ENCODE results near the gene ZCCHC7. TPM values are rescaled to one million over a fixed set of nuclear protein-coding genes. Genes with fewer than 3 reads are reported as not detected.

The ZCCHC7 gene
- total RNA-seq, 4 donors from 2014 or later = 12.4 to 56.9 (median 17.7) TPM

DNA sequence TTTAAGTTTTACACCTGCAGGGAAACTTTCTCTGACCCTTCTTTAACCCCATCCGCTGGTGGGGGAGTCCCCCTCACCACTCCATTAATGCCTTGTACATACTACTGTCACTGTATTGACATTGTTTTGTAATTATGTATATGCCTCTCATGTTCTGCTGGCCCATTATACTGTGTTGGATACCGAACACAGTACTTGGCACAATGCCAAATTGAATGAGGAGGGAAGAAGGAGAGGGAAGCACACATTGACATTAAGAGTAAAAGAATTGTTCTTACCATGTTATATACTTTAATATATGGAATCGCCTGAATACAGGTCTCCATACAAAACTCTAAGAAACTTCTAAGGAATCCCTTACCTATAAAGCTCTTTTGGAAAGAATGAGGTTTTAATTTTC lies 228.5 kb downstream of the ZCCHC7 start:
- Histone ChIP-seq H3K27ac (no peak overlapping the region), H3K9me3 (no peaks in the 10 kb centered on the region), H3K4me3 (no peak overlapping the region), H3K4me1 (no peaks in the 10 kb centered on the region), H3K36me3 (peaks cover 0 to 7% (median 0%) of the 10 kb centered on the region in 3 donors), H3K27me3 (no peaks in the 10 kb centered on the region)
- TF ChIP-seq, protein P1, sequence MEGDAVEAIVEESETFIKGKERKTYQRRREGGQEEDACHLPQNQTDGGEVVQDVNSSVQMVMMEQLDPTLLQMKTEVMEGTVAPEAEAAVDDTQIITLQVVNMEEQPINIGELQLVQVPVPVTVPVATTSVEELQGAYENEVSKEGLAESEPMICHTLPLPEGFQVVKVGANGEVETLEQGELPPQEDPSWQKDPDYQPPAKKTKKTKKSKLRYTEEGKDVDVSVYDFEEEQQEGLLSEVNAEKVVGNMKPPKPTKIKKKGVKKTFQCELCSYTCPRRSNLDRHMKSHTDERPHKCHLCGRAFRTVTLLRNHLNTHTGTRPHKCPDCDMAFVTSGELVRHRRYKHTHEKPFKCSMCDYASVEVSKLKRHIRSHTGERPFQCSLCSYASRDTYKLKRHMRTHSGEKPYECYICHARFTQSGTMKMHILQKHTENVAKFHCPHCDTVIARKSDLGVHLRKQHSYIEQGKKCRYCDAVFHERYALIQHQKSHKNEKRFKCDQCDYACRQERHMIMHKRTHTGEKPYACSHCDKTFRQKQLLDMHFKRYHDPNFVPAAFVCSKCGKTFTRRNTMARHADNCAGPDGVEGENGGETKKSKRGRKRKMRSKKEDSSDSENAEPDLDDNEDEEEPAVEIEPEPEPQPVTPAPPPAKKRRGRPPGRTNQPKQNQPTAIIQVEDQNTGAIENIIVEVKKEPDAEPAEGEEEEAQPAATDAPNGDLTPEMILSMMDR (IDR thresholded peaks at IDR 0.05) = no peak
- TF ChIP-seq POLR2A (IDR thresholded peaks at IDR 0.05) = no peak
- no peak for DNase-seq

- Histone ChIP-seq H3K27ac (no peak overlapping the region), H3K4me3 (no peak overlapping the region), H3K9me3 (no peaks in the 10 kb centered on the region), H3K4me1 (no peaks in the 10 kb centered on the region), H3K36me3 (peaks cover 0 to 7% (median 0%) of the 10 kb centered on the region in 3 donors), H3K27me3 (no peaks in the 10 kb centered on the region)
- no peak for TF ChIP-seq POLR2A (IDR thresholded peaks at IDR 0.05)
- TF ChIP-seq, protein P1 (IDR thresholded peaks at IDR 0.05) = no peak
- DNase-seq = no peak
Measured at GRCh38 chr9:37350486-37351190, 230.3 kb downstream of the ZCCHC7 start.

- no peak for DNase-seq
- Histone ChIP-seq H3K27me3 (no peaks in the 10 kb centered on the region), H3K36me3 (peaks cover 0 to 17% (median 0%) of the 10 kb centered on the region in 3 donors), H3K27ac (no peak overlapping the region), H3K9me3 (no peaks in the 10 kb centered on the region), H3K4me3 (no peak overlapping the region), H3K4me1 (no peaks in the 10 kb centered on the region)
- TF ChIP-seq, protein P1 (IDR thresholded peaks at IDR 0.05) = no peak
- no peak for TF ChIP-seq POLR2A (IDR thresholded peaks at IDR 0.05)
Measured at GRCh38 chr9:37353791-37354190, 233.4 kb downstream of the ZCCHC7 start.

- Histone ChIP-seq H3K27me3 (no peaks in the 10 kb centered on the region), H3K4me3 (no peak overlapping the region), H3K4me1 (no peaks in the 10 kb centered on the region), H3K27ac (no peak overlapping the region), H3K9me3 (no peaks in the 10 kb centered on the region), H3K36me3 (no peaks in the 10 kb centered on the region)
- TF ChIP-seq POLR2A (IDR thresholded peaks at IDR 0.05) = no peak
- TF ChIP-seq, protein P1 (IDR thresholded peaks at IDR 0.05) = no peak
- DNase-seq = no peak
Measured at GRCh38 chr9:37362430-37362829, 242.1 kb downstream of the ZCCHC7 start.

- Histone ChIP-seq H3K4me1 (no peaks in the 10 kb centered on the region), H3K4me3 (no peak overlapping the region)
Measured at GRCh38 chr9:37363124-37363523, 242.8 kb downstream of the ZCCHC7 start.

More at GRCh38 chr9:37363124-37363523, 242.8 kb downstream of the ZCCHC7 start:
- TF ChIP-seq POLR2A (IDR thresholded peaks at IDR 0.05) = no peak
- TF ChIP-seq, protein P1 (IDR thresholded peaks at IDR 0.05) = no peak
- DNase-seq = no peak
- Histone ChIP-seq H3K27me3 (no peaks in the 10 kb centered on the region), H3K36me3 (no peaks in the 10 kb centered on the region), H3K27ac (no peak overlapping the region), H3K9me3 (no peaks in the 10 kb centered on the region)
